Left cardiac atrium (tissue), 4 donors: ENCODE results near the gene LDB3. TPM values are rescaled to one million over a fixed set of nuclear protein-coding genes. Genes with fewer than 3 reads are reported as not detected.

Experiments used
- ATAC-seq, 2 donors: fragments of 200-7000 bp; cut with Tn5 transposase; one replicate each; pipeline ENCODE4 v1.9.1; 2020; ENCODE audit warnings: mild to moderate bottlenecking in 2 of 2, moderate library complexity in 2 of 2
- DNase-seq: peaks from one replicate; pipeline ENCODE4 v3.0.0-alpha.2; 2020
- intact Hi-C, 2 donors: fragments of 100-400 bp; cut with DNase I; formaldehyde crosslinking; loops; one replicate each; pipeline versions ENCODE4 v1.14.1 to v1.15.1; 2022 to 2023
- total RNA-seq, 2 donors: library from RNA; stranded (reverse); fragmentation: NEBNext Ultra II Directional; extraction: Animal tissue kit (Norgen Biotek cat#: 25700); gene quantifications; one replicate each; pipeline ENCODE4 v1.2.1, GENCODE V29; 2021
- donor health status: DM: no; HTN: yes; CAD: no.
- donor health status: DM: no; HTN: yes; CAD: no; lungs with severe emphysema.
- donor health status: DM: yes; HTN: yes; CAD: no.
- donor health status: Dilated cardiomyopathy.

Gene LDB3
- total RNA-seq, 2 donors from 2014 or later, result 585 to 779 TPM

DNA sequence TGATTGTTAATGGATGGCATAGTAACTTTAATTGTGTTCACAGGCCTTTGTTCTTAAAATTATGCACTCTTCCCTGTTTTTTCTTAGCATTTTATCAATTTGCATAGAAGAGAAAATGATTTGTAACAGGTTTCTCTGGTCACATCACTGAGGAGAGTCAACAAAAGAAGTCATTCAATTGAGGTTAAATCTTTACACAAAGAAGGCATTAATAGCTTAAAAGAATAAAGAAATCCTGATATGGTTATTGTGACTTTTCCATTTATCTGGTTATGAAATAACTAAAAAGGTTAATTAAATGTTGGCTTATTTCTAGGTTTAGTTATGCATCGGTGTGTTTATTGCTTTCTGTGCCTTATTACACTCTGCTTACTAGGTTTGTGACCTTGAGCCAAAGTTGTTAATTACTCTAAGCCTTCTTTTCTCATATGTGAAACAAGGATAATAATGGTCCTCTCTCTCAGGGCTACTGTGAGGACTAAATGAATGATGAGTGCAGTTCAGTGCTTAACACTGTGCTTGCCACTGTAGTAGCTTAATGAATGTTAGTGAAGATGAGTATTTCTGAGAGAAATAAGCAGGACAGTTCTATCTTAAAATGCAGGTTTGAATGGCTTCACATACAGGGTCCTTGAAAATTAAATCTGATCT is 100.2 kb downstream of the LDB3 start:
- ATAC-seq, result no peak
- no peak for DNase-seq
- intact Hi-C loops, result no loop called here

DNA sequence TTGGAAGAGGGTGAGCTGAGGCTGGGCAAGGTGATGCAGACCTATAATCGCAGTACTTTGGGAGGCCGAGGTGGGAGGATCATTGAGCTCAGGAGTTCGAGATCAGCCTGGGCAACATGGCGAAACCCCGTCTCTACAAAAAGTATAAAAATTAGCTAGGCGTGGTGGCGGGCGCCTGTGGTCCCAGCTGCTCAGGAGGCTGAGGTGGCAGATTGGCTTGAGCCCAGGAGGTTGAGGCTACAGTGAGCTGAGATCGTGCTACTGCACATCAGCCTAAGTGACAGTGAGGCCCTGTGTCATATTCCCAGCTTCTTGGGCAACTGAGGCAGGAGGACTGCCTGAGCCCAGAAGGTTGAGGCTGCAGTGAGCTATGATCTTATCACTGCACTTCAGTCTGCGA is 101.7 kb downstream of the LDB3 start:
- no peak for DNase-seq
- intact Hi-C loops, result no loop called here
- ATAC-seq, result peak in 1 of 2 donors; percentile 34

- intact Hi-C loops, result no loop called here
- ATAC-seq, result peak; percentile 65 to 85
These were observed 102.2 kb downstream of the LDB3 start for GRCh38 chr10:86770412-86770960.

GRCh38 chr10:86773498-86773897 is 105.2 kb downstream of the LDB3 start:
- intact Hi-C loops, result no loop called here
- ATAC-seq, result no peak
- DNase-seq, result no peak

More at GRCh38 chr10:86770412-86770960, 102.2 kb downstream of the LDB3 start:
- DNase-seq, result no peak

DNA sequence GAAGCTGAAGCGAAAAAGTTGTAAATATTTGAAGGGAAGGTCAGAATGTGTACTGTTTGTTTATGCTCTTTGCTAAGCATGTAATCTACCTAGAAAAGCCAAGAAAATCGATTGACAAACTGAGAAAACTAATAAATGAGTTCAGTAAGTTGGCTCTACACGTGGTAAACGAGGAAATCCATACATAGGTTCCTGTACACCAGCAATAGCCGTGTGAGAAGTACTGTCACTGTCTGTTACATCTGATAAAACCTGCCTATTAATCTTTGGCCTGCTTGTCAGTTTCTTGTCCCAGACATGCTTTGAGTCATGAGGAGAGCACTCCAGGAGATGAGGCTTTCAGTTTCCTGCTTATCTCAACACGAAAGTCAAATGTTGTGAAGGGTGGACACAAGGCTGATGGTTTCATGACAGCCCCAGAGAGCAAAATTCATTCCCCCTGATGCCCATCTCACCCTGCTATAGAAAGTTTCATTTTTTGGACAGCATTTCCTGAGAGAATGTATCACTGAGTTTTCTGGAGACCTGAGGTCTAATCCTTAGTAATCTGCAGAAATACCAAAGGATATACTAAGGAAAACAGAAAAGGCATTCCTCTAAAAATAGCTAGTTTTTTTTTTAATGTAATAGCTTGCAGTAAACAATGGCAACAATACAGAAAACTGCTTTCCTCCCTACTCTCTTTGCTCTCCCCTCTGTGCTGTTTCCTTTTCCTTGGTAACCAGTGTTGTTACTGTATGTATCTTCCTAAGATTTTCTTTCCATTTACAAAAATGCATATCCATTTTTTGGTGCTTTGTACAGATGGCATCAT is 107.0 kb downstream of the LDB3 start:
- ATAC-seq, result peak in 1 of 2 donors; percentile 78
- intact Hi-C loops, result no loop called here
- no peak for DNase-seq

DNA sequence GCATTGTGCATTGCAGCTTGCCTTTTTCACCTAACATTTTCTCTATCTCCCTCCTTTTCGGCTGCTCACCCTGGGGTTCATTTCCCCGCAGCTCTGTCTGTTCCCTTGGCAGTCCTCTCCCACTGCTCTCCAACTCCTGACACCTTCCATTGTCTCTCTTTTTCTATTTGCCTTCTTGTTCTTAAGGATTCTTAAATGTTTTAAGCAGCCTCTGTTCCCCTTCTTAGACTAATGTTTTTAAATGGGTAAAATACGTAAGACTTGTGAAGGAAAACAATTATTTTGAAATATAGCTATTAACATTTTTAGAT is 107.5 kb downstream of the LDB3 start:
- no peak for ATAC-seq
- no peak for DNase-seq
- intact Hi-C loops, result no loop called here

GRCh38 chr10:86779220-86780017 is 111.1 kb downstream of the LDB3 start:
- ATAC-seq, result peak in 1 of 2 donors; percentile 11
- no peak for DNase-seq
- intact Hi-C loops, result no loop called here

GRCh38 chr10:86782701-86783418 is 114.5 kb downstream of the LDB3 start:
- ATAC-seq, result peak; percentile 37 to 57
- no peak for DNase-seq
- intact Hi-C loops, result no loop called here

GRCh38 chr10:86785037-86785436 is 116.7 kb downstream of the LDB3 start:
- no peak for ATAC-seq
- no peak for DNase-seq
- intact Hi-C loops, result no loop called here

Other genes starting within 250 kb of the LDB3 start
- 10 to 100 TPM; 20.4 to 25.1 TPM for gene WAPL, start 146.7 kb upstream of the LDB3 start, total RNA-seq
- under 1 TPM; 0.12 to 0.18 TPM for gene OPN4, start 14.0 kb upstream of the LDB3 start, total RNA-seq
- 10 to 100 TPM; 46.2 to 56.8 TPM for gene BMPR1A, start 88.1 kb downstream of the LDB3 start, total RNA-seq